Mesendoderm (in vitro differentiated cells): ENCODE data around the gene GSG1L.

Source experiments
- DNase-seq: peaks from one replicate; pipeline ENCODE4 v3.0.0; 2013
- H2AK5ac ChIP-seq: 2 replicates; pipeline ENCODE4 v1.6.1; 2013; ENCODE audit warnings: low read length, inconsistent platforms
- H2BK120ac ChIP-seq: 2 replicates; pipeline ENCODE4 v1.6.1; 2013; ENCODE audit warnings: low read depth, mild to moderate bottlenecking, low read length, moderate library complexity, mixed read lengths
- H2BK15ac ChIP-seq: replicated peaks from 2 replicates; pipeline ENCODE4 v1.6.1; 2013; ENCODE audit warnings: low read depth, mild to moderate bottlenecking, moderate library complexity
- H2BK5ac ChIP-seq: 2 replicates; pipeline ENCODE4 v1.6.1; 2013; ENCODE audit warnings: low read length, inconsistent platforms
- H3K18ac ChIP-seq: 2 replicates; pipeline ENCODE4 v1.6.1; 2013; ENCODE audit warnings: mild to moderate bottlenecking, low read length, mixed read lengths
- H3K23ac ChIP-seq: one replicate; pipeline ENCODE4 v1.6.1; 2013; ENCODE audit warnings: low read length
- H3K27ac ChIP-seq: 2 replicates; pipeline ENCODE4 v1.5.1; 2013; ENCODE audit warnings: low read depth, mild to moderate bottlenecking, inconsistent platforms, low read length, moderate library complexity
- H3K27me3 ChIP-seq: 2 replicates; pipeline ENCODE4 v1.6.1; 2013; ENCODE audit warnings: low read length, control low read depth, mild to moderate bottlenecking, inconsistent platforms; ENCODE audit not compliant: insufficient read depth, poor library complexity
- H3K36me3 ChIP-seq: 2 replicates; pipeline ENCODE4 v1.6.1; 2013; ENCODE audit warnings: low read length, inconsistent platforms; ENCODE audit not compliant: control insufficient read depth, insufficient read depth
- H3K4ac ChIP-seq: one replicate; pipeline ENCODE4 v1.6.1; 2013; ENCODE audit warnings: low read depth, mild to moderate bottlenecking, low read length, moderate library complexity
- H3K4me1 ChIP-seq: 2 replicates; pipeline ENCODE4 v1.6.1; 2013; ENCODE audit warnings: low read depth, low read length, inconsistent platforms; ENCODE audit not compliant: control insufficient read depth
- H3K4me2 ChIP-seq: 2 replicates; pipeline ENCODE4 v1.6.1; 2013; ENCODE audit warnings: low read length
- H3K4me3 ChIP-seq: 2 replicates; pipeline ENCODE4 v1.5.1; 2013; ENCODE audit warnings: mild to moderate bottlenecking, low read length
- H3K56ac ChIP-seq: one replicate; pipeline ENCODE4 v1.6.1; 2013; ENCODE audit warnings: low read length
- H3K79me1 ChIP-seq: 2 replicates; pipeline ENCODE4 v1.6.1; 2013; ENCODE audit warnings: low read length, inconsistent platforms
- H3K79me2 ChIP-seq: 2 replicates; pipeline ENCODE4 v1.6.1; 2013; ENCODE audit warnings: mild to moderate bottlenecking, low read length; ENCODE audit not compliant: control insufficient read depth, insufficient read depth
- H3K9ac ChIP-seq: 2 replicates; pipeline ENCODE4 v1.6.1; 2013; ENCODE audit warnings: low read length, inconsistent platforms
- H4K5ac ChIP-seq: one replicate; pipeline ENCODE4 v1.6.1; 2013; ENCODE audit warnings: low read length
- H4K8ac ChIP-seq: one replicate; pipeline ENCODE4 v1.6.1; 2013; ENCODE audit warnings: low read depth, mild to moderate bottlenecking, control low read depth, low read length, moderate library complexity
- WGBS: extraction: QIAGEN DNeasy Blood & Tissue Kit; methylation state at CpG from one replicate; pipeline ENCODE4 v1.1.7; 2013; ENCODE audit warnings: low lambda C conversion rate, missing lambda C conversion rate; ENCODE audit not compliant: insufficient coverage; ENCODE audit errors: extremely low coverage; 5-methylcytosine and 5-hydroxymethylcytosine counted together

Gene GSG1L

DNA sequence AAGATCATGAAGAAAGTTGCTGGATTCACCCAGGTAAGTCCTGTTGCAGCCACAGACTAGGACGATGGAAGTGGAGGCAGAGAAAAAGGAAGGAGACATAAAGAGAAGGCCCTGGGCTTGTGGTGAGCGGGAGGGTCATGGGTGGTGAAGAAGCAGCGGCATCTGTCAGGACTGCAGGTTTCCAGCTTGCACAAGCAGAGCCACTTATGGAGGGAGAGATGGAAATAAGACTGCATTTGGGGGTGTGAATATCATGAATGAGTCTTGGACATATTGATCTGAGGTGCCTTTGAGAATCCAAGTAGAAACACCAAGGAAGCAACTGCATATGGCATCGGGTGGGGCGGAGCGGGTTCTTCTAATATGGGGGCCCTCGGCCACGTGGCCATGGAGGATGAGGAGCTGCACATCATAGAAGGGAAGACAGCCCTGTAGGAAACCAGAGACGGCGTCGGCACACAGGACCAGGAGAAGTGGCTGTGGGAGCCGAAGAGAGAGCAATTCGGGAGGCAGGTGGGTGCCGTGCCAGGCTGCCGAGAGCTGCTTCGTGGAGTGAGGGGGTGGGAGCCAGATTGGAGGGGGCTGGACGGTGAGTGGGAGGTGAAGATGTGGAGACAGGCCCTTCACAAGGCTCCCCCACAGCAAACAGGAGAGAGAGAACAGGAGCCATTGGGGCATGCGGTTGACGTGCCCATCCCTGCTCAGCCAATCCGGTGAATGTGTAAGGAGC is 243.5 kb downstream of the GSG1L start:
- Histone ChIP-seq H2BK5ac (no peak overlapping the region), H3K27me3 (no peaks in the 10 kb centered on the region), H2BK120ac (no peak overlapping the region), H3K79me1 (no peaks in the 10 kb centered on the region), H3K18ac (no peak overlapping the region), H3K4me3 (no peak overlapping the region), H3K4me2 (no peak overlapping the region), H3K23ac (no peak overlapping the region), H3K4me1 (no peaks in the 10 kb centered on the region), H3K56ac (no peak overlapping the region), H2BK15ac (no peak overlapping the region), H3K9ac (no peak overlapping the region), H2AK5ac (no peak overlapping the region), H3K79me2 (no peaks in the 10 kb centered on the region), H4K8ac (no peak overlapping the region), H3K4ac (no peak overlapping the region), H4K5ac (no peak overlapping the region), H3K36me3 (no peaks in the 10 kb centered on the region), H3K27ac (no peak overlapping the region)
- no peak for DNase-seq
- WGBS: no CpG with 5 or more reads among the region's 20 CpGs

DNA sequence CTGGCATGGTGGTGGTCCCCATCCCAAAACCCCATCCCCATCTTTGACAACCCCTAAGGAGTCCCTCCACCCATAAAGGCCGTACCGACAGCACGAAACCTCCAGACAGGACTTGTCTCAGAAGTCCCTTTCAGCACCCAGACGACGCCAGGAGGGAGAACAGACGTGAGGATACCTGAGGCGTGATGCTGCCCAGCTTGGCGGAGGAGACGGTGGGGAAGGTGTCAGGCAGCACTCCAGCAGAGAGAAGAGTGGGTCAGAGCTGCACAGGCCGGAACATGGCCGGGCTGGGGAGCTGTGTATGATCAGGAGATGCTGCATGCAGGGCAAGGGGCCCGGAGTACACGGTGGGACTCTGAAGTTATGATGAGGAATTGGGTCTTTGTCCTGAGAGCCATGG is 244.2 kb downstream of the GSG1L start:
- Histone ChIP-seq H3K36me3 (no peaks in the 10 kb centered on the region), H3K27me3 (no peaks in the 10 kb centered on the region), H2AK5ac (no peak overlapping the region), H3K4me3 (no peak overlapping the region), H4K5ac (no peak overlapping the region), H3K18ac (no peak overlapping the region), H3K9ac (no peak overlapping the region), H3K4me1 (no peaks in the 10 kb centered on the region), H2BK15ac (no peak overlapping the region), H3K56ac (no peak overlapping the region), H2BK120ac (no peak overlapping the region), H3K23ac (no peak overlapping the region), H3K4me2 (no peak overlapping the region), H2BK5ac (no peak overlapping the region), H3K4ac (no peak overlapping the region), H4K8ac (no peak overlapping the region), H3K79me2 (no peaks in the 10 kb centered on the region), H3K27ac (no peak overlapping the region), H3K79me1 (no peaks in the 10 kb centered on the region)
- WGBS: no CpG with 5 or more reads among the region's 13 CpGs
- DNase-seq: no peak

DNA sequence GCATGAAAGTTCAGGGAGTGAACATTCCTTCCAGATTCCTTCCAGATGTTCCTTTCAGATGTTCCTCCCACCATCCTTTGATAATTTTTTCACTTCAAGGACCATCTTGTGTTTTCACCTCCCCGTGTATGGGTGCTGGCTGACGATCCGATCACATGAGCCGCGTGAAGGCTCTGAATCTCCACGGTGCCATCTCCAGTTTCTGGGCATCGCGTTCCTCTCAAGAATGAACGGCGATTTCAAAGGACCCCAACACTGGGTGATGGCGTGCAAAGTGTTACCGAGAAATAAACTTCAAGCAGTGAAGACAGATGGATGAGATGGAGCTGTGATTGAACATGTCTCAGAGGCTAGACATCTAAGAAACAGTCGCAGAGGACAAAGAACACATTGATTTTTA is 245.3 kb downstream of the GSG1L start:
- no peak overlapping the region for H4K8ac ChIP-seq
- no peak overlapping the region for H3K23ac ChIP-seq
- no peaks in the 10 kb centered on the region for H3K36me3 ChIP-seq
- no peak overlapping the region for H3K4me2 ChIP-seq
- no peak overlapping the region for H3K9ac ChIP-seq
- whole genome bisulfite sequencing: no CpG with 5 or more reads among the region's 13 CpGs
- no peaks in the 10 kb centered on the region for H3K27me3 ChIP-seq
- no peak overlapping the region for H2BK120ac ChIP-seq
- H2BK15ac ChIP-seq: no peak overlapping the region
- no peak overlapping the region for H2AK5ac ChIP-seq
- H3K79me1 ChIP-seq: no peaks in the 10 kb centered on the region
- no peak overlapping the region for H3K56ac ChIP-seq
- no peak overlapping the region for H3K4me3 ChIP-seq
- no peaks in the 10 kb centered on the region for H3K79me2 ChIP-seq
- no peak overlapping the region for H3K27ac ChIP-seq
- no peak overlapping the region for H3K18ac ChIP-seq
- no peak for DNase-seq
- no peak overlapping the region for H3K4ac ChIP-seq
- no peak overlapping the region for H2BK5ac ChIP-seq
- no peaks in the 10 kb centered on the region for H3K4me1 ChIP-seq
- no peak overlapping the region for H4K5ac ChIP-seq

DNA sequence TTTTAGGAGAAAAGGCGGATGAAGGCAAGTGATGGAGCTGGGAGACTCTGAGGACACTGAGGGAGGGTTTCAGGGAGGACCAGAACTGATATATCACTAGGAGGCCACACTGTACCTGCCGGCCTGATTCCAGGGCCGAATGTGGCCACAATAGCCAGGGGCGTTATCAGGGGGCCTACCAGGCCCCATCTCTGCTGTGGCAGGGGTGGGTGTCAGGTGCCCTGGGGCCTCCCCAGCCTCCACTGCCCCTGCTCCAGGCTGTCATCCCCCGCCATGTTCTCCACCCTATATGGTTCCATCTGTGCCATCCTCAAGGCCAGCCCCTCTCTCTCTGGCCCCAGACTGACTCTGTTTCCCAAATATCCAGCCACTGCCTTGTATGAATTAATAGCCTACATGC is 246.5 kb downstream of the GSG1L start:
- no peaks in the 10 kb centered on the region for H3K79me1 ChIP-seq
- no peak overlapping the region for H3K9ac ChIP-seq
- no peak overlapping the region for H3K27ac ChIP-seq
- no peak overlapping the region for H3K4me3 ChIP-seq
- H3K18ac ChIP-seq: no peak overlapping the region
- no peak overlapping the region for H3K56ac ChIP-seq
- H3K23ac ChIP-seq: no peak overlapping the region
- H2BK15ac ChIP-seq: no peak overlapping the region
- H4K8ac ChIP-seq: no peak overlapping the region
- H2BK5ac ChIP-seq: no peak overlapping the region
- no peak overlapping the region for H4K5ac ChIP-seq
- H3K27me3 ChIP-seq: no peaks in the 10 kb centered on the region
- H2BK120ac ChIP-seq: no peak overlapping the region
- no peaks in the 10 kb centered on the region for H3K4me1 ChIP-seq
- H3K4me2 ChIP-seq: no peak overlapping the region
- H2AK5ac ChIP-seq: no peak overlapping the region
- DNase-seq: no peak
- no peak overlapping the region for H3K4ac ChIP-seq
- H3K36me3 ChIP-seq: no peaks in the 10 kb centered on the region
- no CpG with 5 or more reads among the region's 5 CpGs for WGBS
- H3K79me2 ChIP-seq: no peaks in the 10 kb centered on the region

DNA sequence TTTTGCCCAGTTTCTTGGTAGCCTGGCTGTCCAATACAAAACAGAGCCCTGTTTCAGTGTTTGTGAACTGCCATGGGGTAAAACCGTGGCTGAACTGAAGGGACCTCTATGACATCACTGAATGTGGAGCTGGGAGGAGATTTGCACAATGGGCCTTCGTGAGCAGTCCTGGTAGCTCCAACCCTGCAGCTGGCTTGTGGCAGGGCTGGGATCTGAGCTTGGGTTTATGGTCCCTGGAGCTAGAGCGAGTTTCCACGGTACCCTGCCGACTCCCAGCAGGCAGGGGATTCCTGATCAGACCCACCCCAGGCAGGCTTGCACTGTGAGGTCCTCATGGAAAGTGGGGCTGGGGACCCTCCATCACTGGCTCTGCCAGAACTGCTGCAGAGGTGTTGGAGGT is 247.0 kb downstream of the GSG1L start:
- Histone ChIP-seq H3K4me1 (no peaks in the 10 kb centered on the region), H3K27ac (no peak overlapping the region), H3K4me2 (no peak overlapping the region), H3K27me3 (no peaks in the 10 kb centered on the region), H3K9ac (no peak overlapping the region), H3K36me3 (no peaks in the 10 kb centered on the region), H3K56ac (no peak overlapping the region), H2BK120ac (no peak overlapping the region), H4K8ac (no peak overlapping the region), H2BK15ac (no peak overlapping the region), H3K4ac (no peak overlapping the region), H3K79me2 (no peaks in the 10 kb centered on the region), H3K23ac (no peak overlapping the region), H3K18ac (no peak overlapping the region), H2AK5ac (no peak overlapping the region), H2BK5ac (no peak overlapping the region), H3K79me1 (no peaks in the 10 kb centered on the region), H3K4me3 (no peak overlapping the region), H4K5ac (no peak overlapping the region)
- no peak for DNase-seq
- WGBS: no CpG with 5 or more reads among the region's 5 CpGs

DNA sequence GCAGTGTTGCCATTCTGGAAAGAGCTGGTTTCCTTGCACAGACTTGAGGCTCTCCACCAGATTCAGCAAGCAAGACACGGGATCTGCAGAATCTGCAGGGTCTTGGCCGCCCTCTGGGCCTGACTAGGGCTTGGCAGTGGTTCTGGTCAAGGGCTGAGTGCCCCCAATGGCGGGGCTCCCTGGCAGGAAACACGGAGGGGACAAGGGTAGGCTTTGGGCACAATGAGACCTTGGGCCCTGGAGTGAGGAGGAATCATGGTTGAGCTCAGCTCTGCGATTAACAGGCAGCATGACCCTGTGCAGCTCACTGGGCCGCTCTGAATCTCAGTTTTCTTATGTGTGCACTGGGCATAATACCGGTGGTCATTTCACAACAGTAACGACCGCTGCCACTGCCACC is 249.9 kb downstream of the GSG1L start:
- Histone ChIP-seq H3K4ac (no peak overlapping the region), H3K4me1 (no peaks in the 10 kb centered on the region), H3K4me2 (no peak overlapping the region), H2BK120ac (no peak overlapping the region), H3K27ac (no peak overlapping the region), H2BK5ac (no peak overlapping the region), H4K8ac (no peak overlapping the region), H3K36me3 (no peaks in the 10 kb centered on the region), H3K23ac (no peak overlapping the region), H2BK15ac (no peak overlapping the region), H3K79me1 (no peaks in the 10 kb centered on the region), H3K56ac (no peak overlapping the region), H3K4me3 (no peak overlapping the region), H3K79me2 (no peaks in the 10 kb centered on the region), H2AK5ac (no peak overlapping the region), H3K27me3 (no peaks in the 10 kb centered on the region), H4K5ac (no peak overlapping the region), H3K9ac (no peak overlapping the region), H3K18ac (no peak overlapping the region)
- no peak for DNase-seq
- no CpG with 5 or more reads among the region's 9 CpGs for WGBS
